ENCODE data around the gene SPACA4. TPM values are rescaled to one million over a fixed set of nuclear protein-coding genes. Genes with fewer than 3 reads are reported as not detected.

Gene SPACA4
- total and polyA plus RNA-seq, 2 of the 4 experiments (the other 2 are of a cell fraction), result not detected

DNA sequence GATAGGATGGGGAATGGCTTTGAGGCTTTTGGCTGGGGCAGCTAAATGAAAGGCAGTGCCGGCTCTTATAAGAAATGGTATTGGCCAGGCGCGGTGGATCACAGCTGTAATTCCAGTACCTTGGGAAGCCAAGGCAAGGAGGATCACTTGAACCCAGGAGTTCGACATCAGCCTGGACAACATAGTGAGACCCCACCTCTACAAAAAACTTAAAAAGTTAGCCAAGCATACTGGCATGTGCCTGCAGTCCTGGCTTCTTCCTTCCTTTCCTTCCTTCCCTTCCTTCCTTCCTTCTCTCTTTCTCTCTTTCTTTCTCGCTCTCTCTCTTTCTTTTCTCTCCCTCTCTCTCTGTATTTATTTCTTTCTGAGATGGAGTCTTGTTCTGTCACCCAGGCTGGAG is 36.3 kb downstream of the SPACA4 start:
- intact Hi-C loops (cut with micrococcal nuclease), result loop anchor here (10.0 kb wide), 1 partner anchor 322 kb away; the partner anchor contains the start of gene FTL
- Histone ChIP-seq H4K91ac (ENCODE audit: insufficient read depth, low read depth, low read length) (no peak overlapping the region), H3K9me1 (ENCODE audit: insufficient read depth, low read length) (peaks cover 5% of the 10 kb centered on the region), H3K56ac (ENCODE audit: extremely low read depth, insufficient read depth, low read length) (no peak overlapping the region), H3K18ac (ENCODE audit: low read depth, low read length) (no peak overlapping the region), H3K23ac (ENCODE audit: low read depth, low read length) (no peak overlapping the region), H3K36me3 (ENCODE audit: control insufficient read depth, insufficient read depth, low read length) (no peaks in the 10 kb centered on the region), H2BK20ac (ENCODE audit: low read depth, low read length) (no peak overlapping the region), H2BK15ac (ENCODE audit: low read depth, low read length) (no peak overlapping the region), H2BK120ac (ENCODE audit: low read depth, low read length) (no peak overlapping the region), H4K20me1 (ENCODE audit: insufficient read depth, low read length) (no peaks in the 10 kb centered on the region), H4K5ac (ENCODE audit: low read depth, low read length) (no peak overlapping the region), H3K27ac (ENCODE audit: insufficient read depth, low read length) (no peak overlapping the region), H3K79me1 (ENCODE audit: low read depth in 1 of 2, low read length in 2 of 2) (peaks cover 0 to 4% of the 10 kb centered on the region in 2 experiments; a peak in 2 of 4 replicates), H3K4me2 (ENCODE audit: low read depth, low read length) (no peak overlapping the region), H2AFZ (replicated peaks; ENCODE audit: low read length, poor library complexity) (no peak overlapping the region), H3K14ac (replicated peaks; ENCODE audit: low read depth, low read length) (no peak overlapping the region), H3K27me3 (ENCODE audit: control insufficient read depth, insufficient read depth, low read length) (no peaks in the 10 kb centered on the region), H2AK9ac (replicated peaks; ENCODE audit: low read depth, low read length, poor library complexity) (no peak overlapping the region), H2AK5ac (ENCODE audit: low read depth, low read length) (no peak overlapping the region), H3K9ac (ENCODE audit: low read depth, low read length) (no peak overlapping the region), H4K8ac (ENCODE audit: low read depth in 2 of 2, low read length in 2 of 2) (no peak overlapping the region), H3K4me3 (ENCODE audit: insufficient read depth, low read depth, low read length) (no peak overlapping the region), H3K4me1 (ENCODE audit: control insufficient read depth, insufficient read depth, low read length) (peaks cover 8% of the 10 kb centered on the region), H3K4ac (ENCODE audit: low read depth, low read length) (no peak overlapping the region), H2BK5ac (ENCODE audit: low read depth, low read length, poor library complexity, severe bottlenecking) (no peak overlapping the region), H3K9me3 (ENCODE audit: control insufficient read depth, insufficient read depth, low read length) (no peaks in the 10 kb centered on the region)
- in situ Hi-C loops (cut with MboI; ENCODE audit: low sequenced_read_pairs), result loop anchor here (10.0 kb wide), 2 partner anchors 192 to 322 kb away; partner anchors contain the start of genes FTL and HSD17B14
- WGBS, 2 experiments (ENCODE audit: extremely low coverage in 2 of 2, insufficient read length in 1 of 2), result 93% methylated on average over 3 of the region's 5 CpGs; no CpG with 5 or more reads in 1 of the 2 experiments
- ChIA-PET POLR2A (ENCODE audit: unreplicated experiment) (no interaction called here), CTCF (no interaction called here)
- DNase-seq, result no peak
- no TSS peak for BruUV-seq (replicated peaks)
- TF ChIP-seq MAFK (IDR thresholded peaks at IDR 0.05; ENCODE audit: low read depth, low read length), result no peak
- TF ChIP-seq, protein P1, sequence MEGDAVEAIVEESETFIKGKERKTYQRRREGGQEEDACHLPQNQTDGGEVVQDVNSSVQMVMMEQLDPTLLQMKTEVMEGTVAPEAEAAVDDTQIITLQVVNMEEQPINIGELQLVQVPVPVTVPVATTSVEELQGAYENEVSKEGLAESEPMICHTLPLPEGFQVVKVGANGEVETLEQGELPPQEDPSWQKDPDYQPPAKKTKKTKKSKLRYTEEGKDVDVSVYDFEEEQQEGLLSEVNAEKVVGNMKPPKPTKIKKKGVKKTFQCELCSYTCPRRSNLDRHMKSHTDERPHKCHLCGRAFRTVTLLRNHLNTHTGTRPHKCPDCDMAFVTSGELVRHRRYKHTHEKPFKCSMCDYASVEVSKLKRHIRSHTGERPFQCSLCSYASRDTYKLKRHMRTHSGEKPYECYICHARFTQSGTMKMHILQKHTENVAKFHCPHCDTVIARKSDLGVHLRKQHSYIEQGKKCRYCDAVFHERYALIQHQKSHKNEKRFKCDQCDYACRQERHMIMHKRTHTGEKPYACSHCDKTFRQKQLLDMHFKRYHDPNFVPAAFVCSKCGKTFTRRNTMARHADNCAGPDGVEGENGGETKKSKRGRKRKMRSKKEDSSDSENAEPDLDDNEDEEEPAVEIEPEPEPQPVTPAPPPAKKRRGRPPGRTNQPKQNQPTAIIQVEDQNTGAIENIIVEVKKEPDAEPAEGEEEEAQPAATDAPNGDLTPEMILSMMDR (conservative IDR thresholded peaks at IDR 0.05; ENCODE audit: low read depth, low read length), result no peak
- TF ChIP-seq BHLHE40 (IDR thresholded peaks at IDR 0.05; ENCODE audit: low read depth, low read length), result no peak
- TF ChIP-seq, protein P2, sequence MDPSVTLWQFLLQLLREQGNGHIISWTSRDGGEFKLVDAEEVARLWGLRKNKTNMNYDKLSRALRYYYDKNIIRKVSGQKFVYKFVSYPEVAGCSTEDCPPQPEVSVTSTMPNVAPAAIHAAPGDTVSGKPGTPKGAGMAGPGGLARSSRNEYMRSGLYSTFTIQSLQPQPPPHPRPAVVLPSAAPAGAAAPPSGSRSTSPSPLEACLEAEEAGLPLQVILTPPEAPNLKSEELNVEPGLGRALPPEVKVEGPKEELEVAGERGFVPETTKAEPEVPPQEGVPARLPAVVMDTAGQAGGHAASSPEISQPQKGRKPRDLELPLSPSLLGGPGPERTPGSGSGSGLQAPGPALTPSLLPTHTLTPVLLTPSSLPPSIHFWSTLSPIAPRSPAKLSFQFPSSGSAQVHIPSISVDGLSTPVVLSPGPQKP (IDR thresholded peaks at IDR 0.05; ENCODE audit: borderline replicate concordance, low read depth, low read length), result no peak
- no peak for TF ChIP-seq SMC3 (IDR thresholded peaks at IDR 0.05; ENCODE audit: low read depth, low read length)
- no peak for ATAC-seq (ENCODE audit: low read depth)
- dilution Hi-C loops (cut with HindIII; ENCODE audit: low sequenced_read_pairs, unreplicated experiment), result no loop called here
